Activated CD8-positive, alpha-beta T cell treated with anti-CD3 and anti-CD28 coated beads for 36 hours (primary cell): ENCODE data around the gene CCDC17. TPM values are rescaled to one million over a fixed set of nuclear protein-coding genes. Genes with fewer than 3 reads are reported as not detected.

ENCODE experiments used
- ATAC-seq: fragments of 200-7000 bp; cut with Tn5 transposase; one replicate; pipeline ENCODE4 v1.10.0; 2021; ENCODE audit warnings: mild to moderate bottlenecking, moderate library complexity
- CTCF ChIA-PET: fragments of 350-600 bp; sonication (Branson Sonifier 250); formaldehyde crosslinking; loops from one replicate; lab custom pipeline; 2021; ENCODE audit warnings: antibody characterized with exemption; lab: Charles Lee
- POLR2A ChIA-PET: fragments of 350-600 bp; sonication (Branson Sonifier 250); formaldehyde crosslinking; loops from one replicate; lab custom pipeline; 2021; ENCODE audit warnings: antibody characterized with exemption; lab: Charles Lee
- DNase-seq: peaks from one replicate; pipeline ENCODE4 v3.0.0-alpha.2; 2020
- H3K27ac Mint-ChIP-seq: one replicate; pipeline ENCODE4 v1.8.0; 2021; ENCODE audit warnings: mild to moderate bottlenecking, mixed read lengths
- H3K27me3 Mint-ChIP-seq: one replicate; pipeline ENCODE4 v1.8.0; 2021; ENCODE audit warnings: mixed read lengths
- H3K36me3 Mint-ChIP-seq: one replicate; pipeline ENCODE4 v1.8.0; 2021; ENCODE audit warnings: low read depth, mixed read lengths
- H3K4me1 Mint-ChIP-seq: one replicate; pipeline ENCODE4 v1.8.0; 2021; ENCODE audit warnings: low read depth, mixed read lengths
- H3K4me3 Mint-ChIP-seq: one replicate; pipeline ENCODE4 v1.8.0; 2021; ENCODE audit warnings: mild to moderate bottlenecking, moderate library complexity, mixed read lengths
- H3K9me3 Mint-ChIP-seq: one replicate; pipeline ENCODE4 v1.8.0; 2021; ENCODE audit warnings: mixed read lengths
- intact Hi-C: fragments of 100-400 bp; cut with micrococcal nuclease; formaldehyde crosslinking; loops from one replicate; pipeline ENCODE4 v1.10.0; 2022
- total RNA-seq, 2 experiments: library from RNA; stranded (reverse); gene quantifications; one replicate each; pipeline ENCODE4 v1.2.3, GENCODE V29; 2021
- TF ChIP-seq, protein P1 (sequence below): fragments of 200-600 bp; IDR thresholded peaks from one replicate; pipeline ENCODE4 v1.8.0; 2022; ENCODE audit warnings: antibody characterized with exemption, mild to moderate bottlenecking

The CCDC17 gene
- total RNA-seq, 2 experiments from 2014 or later: 1.7 to 1.9 TPM

DNA sequence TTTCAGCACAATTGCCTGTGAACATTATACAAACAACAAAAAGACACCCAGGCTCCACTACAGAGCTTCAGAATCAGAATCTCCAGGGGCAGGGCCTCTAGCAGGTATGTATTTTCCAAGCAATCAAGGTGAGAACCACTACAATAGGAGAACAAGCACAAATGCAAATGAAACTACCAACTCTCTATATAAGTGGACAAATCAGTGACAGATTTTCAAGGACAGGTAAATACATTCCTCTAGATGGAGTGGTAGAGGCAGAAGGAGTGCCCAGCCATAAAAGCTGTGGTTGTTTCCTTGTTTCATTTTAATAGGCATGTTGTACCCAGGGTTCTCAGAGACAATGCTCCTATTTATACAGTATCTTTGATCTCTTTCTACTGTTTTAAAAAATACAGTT lies 20.1 kb upstream of the CCDC17 start:
- Mint-ChIP-seq H3K4me3 (no peak overlapping the region), H3K27ac (no peak overlapping the region), H3K9me3 (no peaks in the 10 kb centered on the region), H3K27me3 (no peaks in the 10 kb centered on the region), H3K36me3 (peaks cover 20% of the 10 kb centered on the region), H3K4me1 (no peaks in the 10 kb centered on the region)
- intact Hi-C loops: no loop called here
- CTCF ChIA-PET: interaction anchor here (1.2 to 1.5 kb wide), 2 partner anchors 8 to 10 kb away, joined by 3 to 5 read pairs; no protein-coding TSS in a partner anchor
- TF ChIP-seq, protein P1, sequence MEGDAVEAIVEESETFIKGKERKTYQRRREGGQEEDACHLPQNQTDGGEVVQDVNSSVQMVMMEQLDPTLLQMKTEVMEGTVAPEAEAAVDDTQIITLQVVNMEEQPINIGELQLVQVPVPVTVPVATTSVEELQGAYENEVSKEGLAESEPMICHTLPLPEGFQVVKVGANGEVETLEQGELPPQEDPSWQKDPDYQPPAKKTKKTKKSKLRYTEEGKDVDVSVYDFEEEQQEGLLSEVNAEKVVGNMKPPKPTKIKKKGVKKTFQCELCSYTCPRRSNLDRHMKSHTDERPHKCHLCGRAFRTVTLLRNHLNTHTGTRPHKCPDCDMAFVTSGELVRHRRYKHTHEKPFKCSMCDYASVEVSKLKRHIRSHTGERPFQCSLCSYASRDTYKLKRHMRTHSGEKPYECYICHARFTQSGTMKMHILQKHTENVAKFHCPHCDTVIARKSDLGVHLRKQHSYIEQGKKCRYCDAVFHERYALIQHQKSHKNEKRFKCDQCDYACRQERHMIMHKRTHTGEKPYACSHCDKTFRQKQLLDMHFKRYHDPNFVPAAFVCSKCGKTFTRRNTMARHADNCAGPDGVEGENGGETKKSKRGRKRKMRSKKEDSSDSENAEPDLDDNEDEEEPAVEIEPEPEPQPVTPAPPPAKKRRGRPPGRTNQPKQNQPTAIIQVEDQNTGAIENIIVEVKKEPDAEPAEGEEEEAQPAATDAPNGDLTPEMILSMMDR: no peak
- ATAC-seq: no peak
- no peak for DNase-seq
- POLR2A ChIA-PET: interaction anchor here (1.2 kb wide), 1 partner anchor 44 kb away, joined by 3 read pairs; the partner anchor contains the start of gene TMEM69

DNA sequence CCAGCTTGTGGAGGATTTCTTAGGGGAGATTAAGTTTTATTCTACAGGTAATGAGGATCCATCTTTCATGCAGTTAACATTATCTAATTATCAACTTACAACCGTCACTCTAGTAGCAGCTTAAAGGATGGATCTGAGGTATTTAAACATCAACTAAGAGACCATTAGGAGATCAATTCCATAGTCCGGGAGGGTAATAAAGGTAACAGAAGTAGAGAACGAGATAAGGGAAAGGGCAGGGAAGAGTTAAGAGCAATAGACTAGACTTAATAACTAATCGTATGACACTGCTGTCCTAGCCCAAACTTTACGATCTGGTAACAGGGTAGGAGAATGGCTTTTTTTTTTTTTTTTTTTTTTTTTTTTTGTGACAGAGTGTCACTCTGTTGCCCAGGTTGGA lies 19.5 kb upstream of the CCDC17 start:
- intact Hi-C loops: no loop called here
- H3K27ac Mint-ChIP-seq: no peak overlapping the region
- CTCF ChIA-PET: interaction anchor here (1.2 to 1.5 kb wide), 2 partner anchors 9 to 10 kb away, joined by 3 to 5 read pairs; no protein-coding TSS in a partner anchor

DNA sequence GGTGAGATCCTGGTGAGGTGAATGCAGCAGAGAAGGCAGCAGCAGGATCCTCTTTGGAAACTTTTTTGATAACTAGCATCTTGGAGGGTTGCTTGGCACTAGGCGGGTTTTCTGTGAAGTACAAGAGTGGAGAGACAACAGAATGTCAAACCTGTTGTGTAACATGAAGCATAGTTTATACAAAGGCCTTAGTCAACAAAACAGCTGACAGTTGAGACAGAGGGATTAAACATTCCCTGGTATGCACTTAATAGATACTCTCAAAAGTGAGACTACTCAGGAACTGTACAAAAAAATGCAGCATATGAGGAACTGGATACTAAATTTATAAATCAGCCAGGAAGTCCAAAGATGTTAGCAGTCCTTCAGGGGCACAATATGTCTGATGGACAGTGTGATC lies 16.4 kb upstream of the CCDC17 start:
- CTCF ChIA-PET: no interaction called here
- no peaks in the 10 kb centered on the region for H3K9me3 Mint-ChIP-seq
- no peak for ATAC-seq
- no peaks in the 10 kb centered on the region for H3K4me1 Mint-ChIP-seq
- H3K36me3 Mint-ChIP-seq: peaks cover 13% of the 10 kb centered on the region
- TF ChIP-seq, protein P1: no peak
- peak overlapping the region; percentile 7 for H3K27ac Mint-ChIP-seq
- intact Hi-C loops: no loop called here
- no peak for DNase-seq
- H3K4me3 Mint-ChIP-seq: no peak overlapping the region
- POLR2A ChIA-PET: interaction anchor here (0.6 to 1.0 kb wide), 2 partner anchors 28 to 565 kb away, joined by 3 read pairs; no protein-coding TSS in a partner anchor
- no peaks in the 10 kb centered on the region for H3K27me3 Mint-ChIP-seq

More for the DNA sequence above, 19.5 kb upstream of the CCDC17 start:
- no peak for ATAC-seq
- POLR2A ChIA-PET: interaction anchor here (1.2 kb wide), 1 partner anchor 45 kb away, joined by 3 read pairs; the partner anchor contains the start of gene TMEM69
- H3K4me3 Mint-ChIP-seq: no peak overlapping the region
- DNase-seq: no peak
- peaks cover 20% of the 10 kb centered on the region for H3K36me3 Mint-ChIP-seq
- H3K4me1 Mint-ChIP-seq: no peaks in the 10 kb centered on the region
- H3K27me3 Mint-ChIP-seq: no peaks in the 10 kb centered on the region
- TF ChIP-seq, protein P1: no peak
- no peaks in the 10 kb centered on the region for H3K9me3 Mint-ChIP-seq

DNA sequence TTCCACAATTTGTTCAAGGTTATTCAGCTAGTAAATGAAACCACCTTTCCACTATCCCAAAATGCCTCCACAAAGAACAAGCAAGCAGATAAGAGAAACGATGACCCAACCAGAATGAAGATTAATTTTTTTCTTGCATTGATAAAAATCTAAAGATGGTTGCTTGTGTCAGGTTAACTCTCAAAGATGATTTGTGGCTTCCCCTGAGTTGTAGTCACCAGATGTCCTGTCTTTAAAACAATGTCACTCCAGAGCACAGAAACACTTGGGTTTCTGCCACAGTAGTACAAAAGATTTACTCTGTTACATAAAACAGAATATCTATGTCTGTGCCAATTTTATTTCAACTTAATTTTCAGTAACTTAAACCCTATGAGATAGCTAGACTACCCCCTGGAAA lies 11.4 kb upstream of the CCDC17 start:
- Mint-ChIP-seq H3K4me3 (no peak overlapping the region), H3K4me1 (no peaks in the 10 kb centered on the region), H3K27me3 (no peaks in the 10 kb centered on the region), H3K27ac (no peak overlapping the region), H3K36me3 (peaks cover 24% of the 10 kb centered on the region), H3K9me3 (no peaks in the 10 kb centered on the region)
- intact Hi-C loops: no loop called here
- TF ChIP-seq, protein P1: no peak
- ChIA-PET POLR2A (no interaction called here), CTCF (interaction anchor here (1.2 kb wide), 2 partner anchors 11 to 21 kb away, joined by 3 read pairs; no protein-coding TSS in a partner anchor)
- ATAC-seq (no peak), DNase-seq (no peak)

DNA sequence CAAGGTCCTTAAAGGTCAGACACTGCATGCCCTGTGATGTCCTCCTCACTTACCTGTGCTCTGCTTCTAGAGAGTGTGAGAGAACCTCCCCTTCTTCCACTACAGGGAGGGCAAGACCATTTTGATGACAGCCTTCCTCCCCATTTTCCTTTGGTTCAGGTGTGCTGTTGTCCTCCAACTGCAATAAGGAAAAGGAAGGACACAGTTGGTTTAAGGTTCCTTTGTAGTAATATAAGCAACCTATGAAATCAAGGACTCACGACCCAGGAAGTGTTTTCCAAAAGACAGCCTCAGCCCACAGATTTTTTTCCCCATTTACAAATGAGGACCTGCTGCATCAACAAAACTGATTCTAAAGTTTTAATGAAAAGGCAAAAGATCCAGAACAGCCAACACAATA lies 6.6 kb upstream of the CCDC17 start:
- H3K9me3 Mint-ChIP-seq: no peaks in the 10 kb centered on the region

More for the DNA sequence above, 6.6 kb upstream of the CCDC17 start:
- H3K4me1 Mint-ChIP-seq: no peaks in the 10 kb centered on the region
- H3K36me3 Mint-ChIP-seq: peaks cover 40% of the 10 kb centered on the region
- no peak overlapping the region for H3K4me3 Mint-ChIP-seq
- ATAC-seq (no peak), DNase-seq (no peak)
- ChIA-PET CTCF (no interaction called here), POLR2A (no interaction called here)
- intact Hi-C loops: no loop called here
- no peaks in the 10 kb centered on the region for H3K27me3 Mint-ChIP-seq
- TF ChIP-seq, protein P1: no peak
- H3K27ac Mint-ChIP-seq: peak overlapping the region; percentile 2
